ENCODE data around the gene RERG.
"Not testable (repeated sequence)": the region's sequence is repeated elsewhere in the genome, so short reads cannot be mapped to it uniquely, and the experiment has no call there.

Gene RERG

GRCh38 chr12:15130541-15130940 lies 90.7 kb downstream of the RERG start:
- no peak for DNase-seq

GRCh38 chr12:15123401-15123800 lies 97.8 kb downstream of the RERG start:
- DNase-seq, result no peak

- DNase-seq, result no peak
Measured at GRCh38 chr12:15122344-15122743, 98.9 kb downstream of the RERG start.

- no peak for DNase-seq
Measured at GRCh38 chr12:15118955-15119354, 102.3 kb downstream of the RERG start.

- DNase-seq, result no peak
Measured at GRCh38 chr12:15116983-15117382, 104.2 kb downstream of the RERG start.

- DNase-seq, result no peak
Measured at GRCh38 chr12:15116086-15116485, 105.1 kb downstream of the RERG start.

- no peak for DNase-seq
Measured at GRCh38 chr12:15115434-15115833, 105.8 kb downstream of the RERG start.

- DNase-seq, result no peak
Measured at GRCh38 chr12:15114501-15114900, 106.7 kb downstream of the RERG start.

GRCh38 chr12:15092826-15093225 lies 128.4 kb downstream of the RERG start:
- DNase-seq, result no peak

GRCh38 chr12:15090441-15090840 lies 130.8 kb downstream of the RERG start:
- DNase-seq, result no peak

- DNase-seq, result no peak
Measured at GRCh38 chr12:15088105-15088504, 133.1 kb downstream of the RERG start.

- DNase-seq, result not testable (repeated sequence)
Measured at GRCh38 chr12:15077751-15078150, 143.5 kb downstream of the RERG start.

GRCh38 chr12:15074351-15074750 lies 146.9 kb downstream of the RERG start:
- DNase-seq, result no peak

- DNase-seq, result no peak
Measured at GRCh38 chr12:15059123-15059522, 162.1 kb downstream of the RERG start.
